Mesendoderm (in vitro differentiated cells): ENCODE results near the gene SC5D.

Experiments
- DNase-seq: peaks from one replicate; pipeline ENCODE4 v3.0.0; 2013
- H2AK5ac ChIP-seq: 2 replicates; pipeline ENCODE4 v1.6.1; 2013; ENCODE audit warnings: low read length, inconsistent platforms
- H2BK120ac ChIP-seq: 2 replicates; pipeline ENCODE4 v1.6.1; 2013; ENCODE audit warnings: low read depth, mild to moderate bottlenecking, low read length, moderate library complexity, mixed read lengths
- H2BK15ac ChIP-seq: replicated peaks from 2 replicates; pipeline ENCODE4 v1.6.1; 2013; ENCODE audit warnings: low read depth, mild to moderate bottlenecking, moderate library complexity
- H2BK5ac ChIP-seq: 2 replicates; pipeline ENCODE4 v1.6.1; 2013; ENCODE audit warnings: low read length, inconsistent platforms
- H3K18ac ChIP-seq: 2 replicates; pipeline ENCODE4 v1.6.1; 2013; ENCODE audit warnings: mild to moderate bottlenecking, low read length, mixed read lengths
- H3K23ac ChIP-seq: one replicate; pipeline ENCODE4 v1.6.1; 2013; ENCODE audit warnings: low read length
- H3K27ac ChIP-seq: 2 replicates; pipeline ENCODE4 v1.5.1; 2013; ENCODE audit warnings: low read depth, mild to moderate bottlenecking, inconsistent platforms, low read length, moderate library complexity
- H3K27me3 ChIP-seq: 2 replicates; pipeline ENCODE4 v1.6.1; 2013; ENCODE audit warnings: low read length, control low read depth, mild to moderate bottlenecking, inconsistent platforms; ENCODE audit not compliant: insufficient read depth, poor library complexity
- H3K36me3 ChIP-seq: 2 replicates; pipeline ENCODE4 v1.6.1; 2013; ENCODE audit warnings: low read length, inconsistent platforms; ENCODE audit not compliant: control insufficient read depth, insufficient read depth
- H3K4ac ChIP-seq: one replicate; pipeline ENCODE4 v1.6.1; 2013; ENCODE audit warnings: low read depth, mild to moderate bottlenecking, low read length, moderate library complexity
- H3K4me1 ChIP-seq: 2 replicates; pipeline ENCODE4 v1.6.1; 2013; ENCODE audit warnings: low read depth, low read length, inconsistent platforms; ENCODE audit not compliant: control insufficient read depth
- H3K4me2 ChIP-seq: 2 replicates; pipeline ENCODE4 v1.6.1; 2013; ENCODE audit warnings: low read length
- H3K4me3 ChIP-seq: 2 replicates; pipeline ENCODE4 v1.5.1; 2013; ENCODE audit warnings: mild to moderate bottlenecking, low read length
- H3K56ac ChIP-seq: one replicate; pipeline ENCODE4 v1.6.1; 2013; ENCODE audit warnings: low read length
- H3K79me1 ChIP-seq: 2 replicates; pipeline ENCODE4 v1.6.1; 2013; ENCODE audit warnings: low read length, inconsistent platforms
- H3K79me2 ChIP-seq: 2 replicates; pipeline ENCODE4 v1.6.1; 2013; ENCODE audit warnings: mild to moderate bottlenecking, low read length; ENCODE audit not compliant: control insufficient read depth, insufficient read depth
- H3K9ac ChIP-seq: 2 replicates; pipeline ENCODE4 v1.6.1; 2013; ENCODE audit warnings: low read length, inconsistent platforms
- H4K5ac ChIP-seq: one replicate; pipeline ENCODE4 v1.6.1; 2013; ENCODE audit warnings: low read length
- H4K8ac ChIP-seq: one replicate; pipeline ENCODE4 v1.6.1; 2013; ENCODE audit warnings: low read depth, mild to moderate bottlenecking, control low read depth, low read length, moderate library complexity
- WGBS: extraction: QIAGEN DNeasy Blood & Tissue Kit; methylation state at CpG from one replicate; pipeline ENCODE4 v1.1.7; 2013; ENCODE audit warnings: low lambda C conversion rate, missing lambda C conversion rate; ENCODE audit not compliant: insufficient coverage; ENCODE audit errors: extremely low coverage; 5-methylcytosine and 5-hydroxymethylcytosine counted together

The SC5D gene

GRCh38 chr11:121327553-121327952, 35.0 kb downstream of the SC5D start:
- Histone ChIP-seq H3K9ac (no peak overlapping the region), H3K79me2 (no peaks in the 10 kb centered on the region), H2BK120ac (no peak overlapping the region), H3K4me1 (no peaks in the 10 kb centered on the region), H3K18ac (no peak overlapping the region), H4K8ac (no peak overlapping the region), H3K36me3 (no peaks in the 10 kb centered on the region), H4K5ac (no peak overlapping the region), H3K56ac (no peak overlapping the region), H3K23ac (no peak overlapping the region), H3K4me2 (no peak overlapping the region), H3K27ac (no peak overlapping the region), H3K4me3 (no peak overlapping the region), H3K79me1 (no peaks in the 10 kb centered on the region), H2BK5ac (no peak overlapping the region), H2AK5ac (no peak overlapping the region), H3K27me3 (no peaks in the 10 kb centered on the region), H3K4ac (no peak overlapping the region), H2BK15ac (no peak overlapping the region)
- WGBS = no CpG with 5 or more reads among the region's 1 CpG
- DNase-seq = no peak

GRCh38 chr11:121328176-121328966, 35.8 kb downstream of the SC5D start:
- Histone ChIP-seq H3K4me3 (no peak overlapping the region), H3K23ac (no peak overlapping the region), H2BK15ac (no peak overlapping the region), H3K4me2 (no peak overlapping the region), H3K27ac (no peak overlapping the region), H2AK5ac (no peak overlapping the region), H4K5ac (no peak overlapping the region), H3K27me3 (no peaks in the 10 kb centered on the region), H3K79me1 (no peaks in the 10 kb centered on the region), H4K8ac (no peak overlapping the region), H3K4me1 (no peaks in the 10 kb centered on the region), H2BK5ac (no peak overlapping the region), H3K79me2 (no peaks in the 10 kb centered on the region), H3K56ac (no peak overlapping the region), H3K9ac (no peak overlapping the region), H3K18ac (no peak overlapping the region), H3K36me3 (no peaks in the 10 kb centered on the region), H3K4ac (no peak overlapping the region), H2BK120ac (no peak overlapping the region)
- DNase-seq = no peak
- WGBS = no CpG with 5 or more reads among the region's 16 CpGs

- H2BK15ac ChIP-seq = no peak overlapping the region
- no peak overlapping the region for H2BK120ac ChIP-seq
- H3K18ac ChIP-seq = no peak overlapping the region
- WGBS = no CpG with 5 or more reads among the region's 4 CpGs
- H3K79me1 ChIP-seq = no peaks in the 10 kb centered on the region
- H3K4me1 ChIP-seq = no peaks in the 10 kb centered on the region
- H3K79me2 ChIP-seq = no peaks in the 10 kb centered on the region
- peak; percentile 18 for DNase-seq
- H4K8ac ChIP-seq = no peak overlapping the region
- no peak overlapping the region for H2BK5ac ChIP-seq
- no peak overlapping the region for H3K9ac ChIP-seq
- no peak overlapping the region for H3K4me2 ChIP-seq
- H3K23ac ChIP-seq = no peak overlapping the region
- H2AK5ac ChIP-seq = no peak overlapping the region
- no peak overlapping the region for H3K27ac ChIP-seq
- H3K36me3 ChIP-seq = no peaks in the 10 kb centered on the region
- no peaks in the 10 kb centered on the region for H3K27me3 ChIP-seq
- no peak overlapping the region for H4K5ac ChIP-seq
- H3K4me3 ChIP-seq = no peak overlapping the region
- H3K4ac ChIP-seq = no peak overlapping the region
- H3K56ac ChIP-seq = no peak overlapping the region
Observed at GRCh38 chr11:121328967-121329679, 36.6 kb downstream of the SC5D start.

GRCh38 chr11:121329781-121330395, 37.3 kb downstream of the SC5D start:
- no peak overlapping the region for H2BK5ac ChIP-seq
- H3K4me2 ChIP-seq = no peak overlapping the region
- H3K4me3 ChIP-seq = no peak overlapping the region
- H3K9ac ChIP-seq = no peak overlapping the region
- no peak for DNase-seq
- no peaks in the 10 kb centered on the region for H3K79me1 ChIP-seq
- H3K4me1 ChIP-seq = no peaks in the 10 kb centered on the region
- no peaks in the 10 kb centered on the region for H3K27me3 ChIP-seq
- no peak overlapping the region for H2BK120ac ChIP-seq
- no peak overlapping the region for H4K8ac ChIP-seq
- no peak overlapping the region for H2BK15ac ChIP-seq
- no CpG with 5 or more reads among the region's 3 CpGs for WGBS
- no peak overlapping the region for H3K23ac ChIP-seq
- no peak overlapping the region for H3K4ac ChIP-seq
- no peak overlapping the region for H3K27ac ChIP-seq
- no peaks in the 10 kb centered on the region for H3K36me3 ChIP-seq
- no peaks in the 10 kb centered on the region for H3K79me2 ChIP-seq
- H3K56ac ChIP-seq = no peak overlapping the region
- H4K5ac ChIP-seq = no peak overlapping the region
- no peak overlapping the region for H2AK5ac ChIP-seq
- no peak overlapping the region for H3K18ac ChIP-seq

GRCh38 chr11:121330614-121331435, 38.3 kb downstream of the SC5D start:
- Histone ChIP-seq H3K36me3 (no peaks in the 10 kb centered on the region), H3K27me3 (no peaks in the 10 kb centered on the region), H2BK15ac (no peak overlapping the region), H3K4me3 (no peak overlapping the region), H4K5ac (no peak overlapping the region), H2AK5ac (no peak overlapping the region), H2BK120ac (no peak overlapping the region), H3K79me2 (no peaks in the 10 kb centered on the region), H2BK5ac (no peak overlapping the region), H3K18ac (no peak overlapping the region), H3K4me1 (no peaks in the 10 kb centered on the region), H3K9ac (no peak overlapping the region), H3K79me1 (no peaks in the 10 kb centered on the region), H3K4ac (no peak overlapping the region), H3K27ac (no peak overlapping the region), H3K56ac (no peak overlapping the region), H4K8ac (no peak overlapping the region), H3K4me2 (no peak overlapping the region), H3K23ac (no peak overlapping the region)
- no peak for DNase-seq
- no CpG with 5 or more reads among the region's 19 CpGs for WGBS
